ENCODE data around the gene TPM2. TPM values are rescaled to one million over a fixed set of nuclear protein-coding genes. Genes with fewer than 3 reads are reported as not detected.
A peak's percentile ranks its signal among the peaks of the same experiment; 100 is the strongest.

Gene TPM2
- total and polyA plus RNA-seq, 11 donors = 621 to 2,450 (median 858) TPM

DNA sequence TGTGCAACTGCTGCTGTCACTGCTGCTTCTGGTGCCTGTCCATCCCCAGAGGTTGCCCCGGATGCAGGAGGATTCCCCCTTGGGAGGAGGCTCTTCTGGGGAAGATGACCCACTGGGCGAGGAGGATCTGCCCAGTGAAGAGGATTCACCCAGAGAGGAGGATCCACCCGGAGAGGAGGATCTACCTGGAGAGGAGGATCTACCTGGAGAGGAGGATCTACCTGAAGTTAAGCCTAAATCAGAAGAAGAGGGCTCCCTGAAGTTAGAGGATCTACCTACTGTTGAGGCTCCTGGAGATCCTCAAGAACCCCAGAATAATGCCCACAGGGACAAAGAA is 15.7 kb downstream of the TPM2 start:
- DNase-seq (no peak), ATAC-seq (no peak)
- Histone ChIP-seq H3K36me3 (no peaks in the 10 kb centered on the region), H3K27me3 (peaks cover 0 to 8% (median 0%) of the 10 kb centered on the region in 9 donors), H3K4me3 (no peak overlapping the region), H3K27ac (no peak overlapping the region), H3K9me3 (no peaks in the 10 kb centered on the region), H3K4me1 (peaks cover 0 to 21% (median 11%) of the 10 kb centered on the region in 12 donors)
- WGBS, 4 donors = 77 to 80% (median 79%) methylated on average over 3 of the region's 3 CpGs
- TF ChIP-seq, protein P1, sequence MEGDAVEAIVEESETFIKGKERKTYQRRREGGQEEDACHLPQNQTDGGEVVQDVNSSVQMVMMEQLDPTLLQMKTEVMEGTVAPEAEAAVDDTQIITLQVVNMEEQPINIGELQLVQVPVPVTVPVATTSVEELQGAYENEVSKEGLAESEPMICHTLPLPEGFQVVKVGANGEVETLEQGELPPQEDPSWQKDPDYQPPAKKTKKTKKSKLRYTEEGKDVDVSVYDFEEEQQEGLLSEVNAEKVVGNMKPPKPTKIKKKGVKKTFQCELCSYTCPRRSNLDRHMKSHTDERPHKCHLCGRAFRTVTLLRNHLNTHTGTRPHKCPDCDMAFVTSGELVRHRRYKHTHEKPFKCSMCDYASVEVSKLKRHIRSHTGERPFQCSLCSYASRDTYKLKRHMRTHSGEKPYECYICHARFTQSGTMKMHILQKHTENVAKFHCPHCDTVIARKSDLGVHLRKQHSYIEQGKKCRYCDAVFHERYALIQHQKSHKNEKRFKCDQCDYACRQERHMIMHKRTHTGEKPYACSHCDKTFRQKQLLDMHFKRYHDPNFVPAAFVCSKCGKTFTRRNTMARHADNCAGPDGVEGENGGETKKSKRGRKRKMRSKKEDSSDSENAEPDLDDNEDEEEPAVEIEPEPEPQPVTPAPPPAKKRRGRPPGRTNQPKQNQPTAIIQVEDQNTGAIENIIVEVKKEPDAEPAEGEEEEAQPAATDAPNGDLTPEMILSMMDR (IDR thresholded peaks at IDR 0.05) = no peak
- no peak for TF ChIP-seq POLR2A (IDR thresholded peaks at IDR 0.05)
- intact Hi-C loops (cut with DNase I) = no loop called here

DNA sequence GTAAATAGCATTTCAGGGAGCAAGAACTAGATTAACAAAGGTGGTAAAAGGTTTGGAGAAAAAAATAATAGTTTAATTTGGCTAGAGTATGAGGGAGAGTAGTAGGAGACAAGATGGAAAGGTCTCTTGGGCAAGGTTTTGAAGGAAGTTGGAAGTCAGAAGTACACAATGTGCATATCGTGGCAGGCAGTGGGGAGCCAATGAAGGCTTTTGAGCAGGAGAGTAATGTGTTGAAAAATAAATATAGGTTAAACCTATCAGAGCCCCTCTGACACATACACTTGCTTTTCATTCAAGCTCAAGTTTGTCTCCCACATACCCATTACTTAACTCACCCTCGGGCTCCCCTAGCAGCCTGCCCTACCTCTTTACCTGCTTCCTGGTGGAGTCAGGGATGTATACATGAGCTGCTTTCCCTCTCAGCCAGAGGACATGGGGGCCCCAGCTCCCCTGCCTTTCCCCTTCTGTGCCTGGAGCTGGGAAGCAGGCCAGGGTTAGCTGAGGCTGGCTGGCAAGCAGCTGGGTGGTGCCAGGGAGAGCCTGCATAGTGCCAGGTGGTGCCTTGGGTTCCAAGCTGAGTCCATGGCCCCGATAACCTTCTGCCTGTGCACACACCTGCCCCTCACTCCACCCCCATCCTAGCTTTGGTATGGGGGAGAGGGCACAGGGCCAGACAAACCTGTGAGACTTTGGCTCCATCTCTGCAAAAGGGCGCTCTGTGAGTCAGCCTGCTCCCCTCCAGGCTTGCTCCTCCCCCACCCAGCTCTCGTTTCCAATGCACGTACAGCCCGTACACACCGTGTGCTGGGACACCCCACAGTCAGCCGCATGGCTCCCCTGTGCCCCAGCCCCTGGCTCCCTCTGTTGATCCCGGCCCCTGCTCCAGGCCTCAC is 16.3 kb downstream of the TPM2 start, which contains the start of gene CA9:
CA9 (plus strand) TSS at position 797 of the 893 bp plus-strand sequence; CDS start at position 829, 32 bp downstream.
- Histone ChIP-seq H3K27ac (peak within 1 kb of the TSS in 2 of 12 donors; percentile 9 to 30), H3K36me3 (no peaks in the 10 kb centered on the region), H3K9me3 (no peaks in the 10 kb centered on the region), H3K27me3 (peaks cover 0 to 8% (median 0%) of the 10 kb centered on the region in 9 donors), H3K4me1 (peaks cover 0 to 21% (median 11%) of the 10 kb centered on the region in 12 donors), H3K4me3 (no peak within 1 kb of the TSS)
- WGBS, 4 donors = 55 to 70% (median 61%) methylated on average over 6 to 10 of the region's 10 CpGs
- TF ChIP-seq, protein P1 (IDR thresholded peaks at IDR 0.05) = no peak
- TF ChIP-seq POLR2A (IDR thresholded peaks at IDR 0.05) = no peak
- ATAC-seq (peak; percentile 70 to 88 (median 82)), DNase-seq (peak in 3 of 5 donors; percentile 67 to 72 (median 70))
- intact Hi-C loops (cut with DNase I) = no loop called here

DNA sequence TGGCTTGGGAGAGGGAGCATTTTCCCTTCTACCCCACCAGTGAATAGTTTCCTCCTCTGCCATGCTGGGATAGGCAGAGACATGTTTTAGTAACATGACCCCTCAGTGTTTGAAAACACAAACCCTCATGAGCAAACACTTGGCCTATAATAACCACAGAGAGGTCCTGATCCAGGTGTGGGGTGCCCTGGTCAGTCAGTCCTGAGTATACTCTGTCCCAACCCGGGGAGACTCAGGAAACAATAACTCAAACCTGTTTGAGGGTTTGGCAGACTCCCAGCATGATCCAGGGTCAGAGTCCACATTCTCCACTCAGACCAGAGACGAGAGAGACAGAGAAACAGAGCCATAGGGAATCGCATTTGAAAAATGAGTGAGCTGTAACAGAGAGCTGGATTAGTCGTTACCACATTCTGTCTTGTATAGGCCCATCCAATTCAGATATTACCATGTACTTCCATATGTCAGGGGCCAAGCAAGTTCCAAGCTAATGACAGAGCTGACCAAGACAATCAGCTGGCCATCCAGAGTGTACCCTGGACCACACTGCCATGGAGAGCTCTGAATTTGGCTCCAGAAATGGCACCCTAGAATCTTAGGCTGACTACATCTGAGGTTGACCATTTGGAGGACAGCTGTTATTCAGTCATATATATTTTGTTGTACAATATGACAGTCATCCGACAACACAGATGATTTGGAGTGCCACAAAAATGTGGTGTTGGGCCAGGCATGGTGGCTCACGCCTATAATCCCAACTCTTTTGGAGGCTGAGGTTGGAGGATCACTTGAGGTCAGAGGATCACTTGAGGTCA is 20.2 kb downstream of the TPM2 start:
- Histone ChIP-seq H3K36me3 (no peaks in the 10 kb centered on the region), H3K4me3 (no peak overlapping the region), H3K9me3 (no peaks in the 10 kb centered on the region), H3K27me3 (no peaks in the 10 kb centered on the region), H3K27ac (no peak overlapping the region), H3K4me1 (peaks cover 0 to 21% (median 10%) of the 10 kb centered on the region in 12 donors)
- no peak for TF ChIP-seq POLR2A (IDR thresholded peaks at IDR 0.05)
- TF ChIP-seq, protein P1 (IDR thresholded peaks at IDR 0.05) = no peak
- intact Hi-C loops (cut with DNase I) = loop anchor here in 1 of 10 donors (5.0 kb wide), 1 partner anchor 58 kb away; no protein-coding TSS in a partner anchor
- 69 to 82% (median 75%) methylated on average over 6 of the region's 6 CpGs for WGBS, 4 donors
- DNase-seq = no peak
- ATAC-seq = no peak
